OCI-LY7 (cell line): Measurements from ENCODE around the gene DPPA4. TPM values are rescaled to one million over a fixed set of nuclear protein-coding genes. Genes with fewer than 3 reads are reported as not detected.
"Not testable (repeated sequence)": the region's sequence is repeated elsewhere in the genome, so short reads cannot be mapped to it uniquely, and the experiment has no call there.

Experiments used
- BruUV-seq: library from RNA; stranded (reverse); fragments of 400-500 nt; replicated peaks from 2 replicates; lab custom pipeline; 2021; lab: Mats Ljungman, UMichigan
- CTCF ChIA-PET: fragments of 300-600 bp; sonication (Branson Sonifier 250); formaldehyde crosslinking; loops from one replicate; lab custom pipeline; 2022; ENCODE audit warnings: antibody characterized with exemption; ENCODE audit not compliant: unreplicated experiment; lab: Charles Lee
- POLR2A ChIA-PET: fragments of 300-600 bp; sonication (Branson Sonifier 250); formaldehyde crosslinking; loops from one replicate; lab custom pipeline; 2022; ENCODE audit warnings: antibody characterized with exemption; lab: Charles Lee
- DNase-seq: peaks from one replicate; pipeline ENCODE4 v3.0.0-alpha.2; 2015; ENCODE audit warnings: low spot score
- H2AFZ ChIP-seq: fragments of 200-600 bp; sonication (generic), shearing (Covaris generic); 2 replicates; pipeline ENCODE4 v1.6.1; 2014; ENCODE audit warnings: mild to moderate bottlenecking, antibody characterized with exemption, low read length, moderate library complexity
- H3K27ac ChIP-seq: fragments of 200-600 bp; sonication (generic); 2 replicates; pipeline ENCODE4 v1.5.1; 2014; ENCODE audit warnings: mixed run types, low read depth, mild to moderate bottlenecking, moderate library complexity, low read length, inconsistent platforms; ENCODE audit not compliant: poor library complexity, severe bottlenecking
- H3K36me3 ChIP-seq: fragments of 200-600 bp; sonication (generic); 2 replicates; pipeline ENCODE4 v1.6.1; 2014; ENCODE audit warnings: mild to moderate bottlenecking, antibody characterized with exemption, low read length, moderate library complexity, mixed read lengths; ENCODE audit not compliant: insufficient read depth
- H3K4me1 ChIP-seq: fragments of 200-600 bp; sonication (generic); 2 replicates; pipeline ENCODE4 v1.5.1; 2014; ENCODE audit warnings: mild to moderate bottlenecking, low read length; ENCODE audit not compliant: insufficient read depth, poor library complexity, severe bottlenecking
- H3K4me2 ChIP-seq: fragments of 200-600 bp; sonication (generic); 2 replicates; pipeline ENCODE4 v1.6.1; 2014; ENCODE audit warnings: mild to moderate bottlenecking, low read length
- H3K4me3 ChIP-seq: fragments of 200-600 bp; sonication (generic); 2 replicates; pipeline ENCODE4 v1.5.1; 2014; ENCODE audit warnings: mild to moderate bottlenecking, low read depth, low read length; ENCODE audit not compliant: poor library complexity, severe bottlenecking
- H3K79me2 ChIP-seq: fragments of 200-600 bp; sonication (generic); 2 replicates; pipeline ENCODE4 v1.6.1; 2016; ENCODE audit warnings: low read depth, mild to moderate bottlenecking, low read length, moderate library complexity, mixed read lengths; ENCODE audit not compliant: insufficient read depth
- H3K9me2 ChIP-seq: fragments of 200-600 bp; sonication (generic); 2 replicates; pipeline ENCODE4 v1.6.1; 2016; ENCODE audit warnings: mild to moderate bottlenecking, low read length, mixed read lengths; ENCODE audit not compliant: insufficient read depth
- H3K9me3 ChIP-seq: fragments of 200-600 bp; sonication (generic); 2 replicates; pipeline ENCODE4 v1.6.1; 2014; ENCODE audit warnings: mild to moderate bottlenecking, mixed run types, low read length, mixed read lengths
- H4K20me1 ChIP-seq: fragments of 200-600 bp; sonication (generic); 2 replicates; pipeline ENCODE4 v1.6.1; 2014; ENCODE audit warnings: mild to moderate bottlenecking, antibody characterized with exemption, low read length, moderate library complexity, mixed read lengths; ENCODE audit not compliant: insufficient read depth
- EZH2phosphoT487 ChIP-seq: fragments of 200-600 bp; sonication (generic); IDR thresholded peaks from 2 replicates; pipeline ENCODE4 v1.6.1; 2018; ENCODE audit warnings: low read depth, borderline replicate concordance, mild to moderate bottlenecking, mixed run types, antibody characterized with exemption, low read length, moderate library complexity, mixed read lengths
- intact Hi-C: fragments of 100-400 bp; cut with micrococcal nuclease; formaldehyde crosslinking; loops from one replicate; pipeline ENCODE4 v1.10.0; 2022; ENCODE audit not compliant: unreplicated experiment
- total RNA-seq, 2 experiments: library from RNA; depleted of rRNA in 1 of 2; stranded (reverse); fragments of >200 nt in 1 of 2; shearing (Covaris generic) in 1 of 2; gene quantifications; 2 replicates each; pipeline ENCODE4 v1.2.3, GENCODE V29; 2014 to 2022
- TF ChIP-seq, protein P1 (sequence below): fragments of 200-600 bp; sonication (generic); conservative IDR thresholded peaks from 2 replicates; pipeline ENCODE4 v1.5.1; 2014; ENCODE audit warnings: mild to moderate bottlenecking, antibody characterized with exemption, low read length, moderate library complexity, mixed read lengths

The DPPA4 gene
- total RNA-seq, 2 experiments from 2014 or later: not detected

DNA sequence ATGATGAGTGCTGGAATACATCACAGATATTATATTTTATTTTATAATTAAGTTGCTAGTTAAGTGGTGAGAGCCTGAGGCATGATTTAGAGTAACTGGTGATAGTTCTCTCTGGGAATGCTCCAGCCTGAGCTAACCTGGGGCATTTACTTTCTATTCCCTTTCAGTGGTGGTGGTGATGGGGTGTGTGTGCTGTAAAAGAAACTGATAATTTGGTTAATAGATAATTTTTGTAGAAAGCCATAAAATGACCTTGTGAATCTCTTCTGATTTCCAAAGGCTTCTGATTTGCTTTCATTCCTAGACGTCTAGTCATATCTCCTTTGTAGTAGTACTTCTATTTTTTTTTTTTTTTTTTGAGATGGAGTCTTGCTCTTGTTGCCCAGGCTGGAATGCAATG is 46.8 kb upstream of the DPPA4 start:
- H4K20me1 ChIP-seq: no peaks in the 10 kb centered on the region
- no peaks in the 10 kb centered on the region for H3K79me2 ChIP-seq
- no TSS peak for BruUV-seq
- no peaks in the 10 kb centered on the region for H3K36me3 ChIP-seq
- intact Hi-C loops: no loop called here
- no peak overlapping the region for H3K27ac ChIP-seq
- H3K4me3 ChIP-seq: no peak overlapping the region
- DNase-seq: no peak
- H3K4me1 ChIP-seq: no peaks in the 10 kb centered on the region
- no peak for TF ChIP-seq EZH2phosphoT487
- TF ChIP-seq, protein P1, sequence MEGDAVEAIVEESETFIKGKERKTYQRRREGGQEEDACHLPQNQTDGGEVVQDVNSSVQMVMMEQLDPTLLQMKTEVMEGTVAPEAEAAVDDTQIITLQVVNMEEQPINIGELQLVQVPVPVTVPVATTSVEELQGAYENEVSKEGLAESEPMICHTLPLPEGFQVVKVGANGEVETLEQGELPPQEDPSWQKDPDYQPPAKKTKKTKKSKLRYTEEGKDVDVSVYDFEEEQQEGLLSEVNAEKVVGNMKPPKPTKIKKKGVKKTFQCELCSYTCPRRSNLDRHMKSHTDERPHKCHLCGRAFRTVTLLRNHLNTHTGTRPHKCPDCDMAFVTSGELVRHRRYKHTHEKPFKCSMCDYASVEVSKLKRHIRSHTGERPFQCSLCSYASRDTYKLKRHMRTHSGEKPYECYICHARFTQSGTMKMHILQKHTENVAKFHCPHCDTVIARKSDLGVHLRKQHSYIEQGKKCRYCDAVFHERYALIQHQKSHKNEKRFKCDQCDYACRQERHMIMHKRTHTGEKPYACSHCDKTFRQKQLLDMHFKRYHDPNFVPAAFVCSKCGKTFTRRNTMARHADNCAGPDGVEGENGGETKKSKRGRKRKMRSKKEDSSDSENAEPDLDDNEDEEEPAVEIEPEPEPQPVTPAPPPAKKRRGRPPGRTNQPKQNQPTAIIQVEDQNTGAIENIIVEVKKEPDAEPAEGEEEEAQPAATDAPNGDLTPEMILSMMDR: no peak
- no peaks in the 10 kb centered on the region for H3K9me3 ChIP-seq
- POLR2A ChIA-PET: no interaction called here
- H3K4me2 ChIP-seq: no peak overlapping the region
- CTCF ChIA-PET: no interaction called here
- no peak overlapping the region for H2AFZ ChIP-seq
- no peaks in the 10 kb centered on the region for H3K9me2 ChIP-seq

DNA sequence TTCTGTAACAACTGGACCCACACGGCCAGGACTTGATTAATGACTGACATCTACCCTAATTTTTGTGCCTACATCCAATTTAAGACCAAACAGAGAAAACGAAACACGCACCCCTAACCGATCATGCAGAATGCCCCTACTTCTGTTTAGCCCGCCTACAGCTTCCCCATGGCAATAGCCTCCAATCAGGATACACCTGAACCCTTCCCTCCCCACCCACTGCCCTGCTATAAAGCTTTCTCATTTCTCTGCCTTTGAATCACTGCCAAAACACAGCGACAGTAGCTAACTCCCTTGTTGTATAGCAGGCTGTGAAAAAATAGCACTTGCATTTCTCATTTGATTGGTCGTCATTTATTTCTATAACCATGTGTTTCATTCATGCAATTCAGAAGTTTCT is 45.2 kb upstream of the DPPA4 start:
- H3K36me3 ChIP-seq: no peaks in the 10 kb centered on the region
- CTCF ChIA-PET: no interaction called here
- H3K9me2 ChIP-seq: no peaks in the 10 kb centered on the region
- no peak overlapping the region for H3K4me2 ChIP-seq
- H3K9me3 ChIP-seq: no peaks in the 10 kb centered on the region
- no peak overlapping the region for H3K4me3 ChIP-seq
- no peak for DNase-seq
- TF ChIP-seq EZH2phosphoT487: no peak
- TF ChIP-seq, protein P1: no peak
- H2AFZ ChIP-seq: no peak overlapping the region
- POLR2A ChIA-PET: no interaction called here
- H3K79me2 ChIP-seq: no peaks in the 10 kb centered on the region
- intact Hi-C loops: no loop called here
- no TSS peak for BruUV-seq
- no peaks in the 10 kb centered on the region for H3K4me1 ChIP-seq
- no peak overlapping the region for H3K27ac ChIP-seq
- H4K20me1 ChIP-seq: no peaks in the 10 kb centered on the region

DNA sequence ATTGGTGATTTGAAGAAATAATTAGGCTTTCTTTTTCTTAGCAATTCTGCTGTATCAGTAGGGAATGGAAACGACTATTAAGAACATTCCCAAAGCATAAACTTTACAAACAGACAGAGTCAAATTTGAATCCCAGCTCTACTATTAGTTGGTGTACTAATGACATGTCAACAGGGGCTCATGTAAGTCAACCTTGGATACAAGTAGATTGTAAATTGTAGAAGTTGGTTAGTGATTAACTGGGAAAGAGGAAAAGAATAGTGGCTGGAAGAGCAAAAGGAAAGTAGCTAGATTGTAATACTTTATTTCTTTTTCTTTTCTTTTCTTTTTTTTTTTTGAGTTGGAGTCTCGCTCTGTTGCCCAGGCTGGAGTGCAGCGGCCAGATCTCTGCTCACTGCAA is 38.6 kb upstream of the DPPA4 start:
- DNase-seq: no peak
- CTCF ChIA-PET: no interaction called here

DNA sequence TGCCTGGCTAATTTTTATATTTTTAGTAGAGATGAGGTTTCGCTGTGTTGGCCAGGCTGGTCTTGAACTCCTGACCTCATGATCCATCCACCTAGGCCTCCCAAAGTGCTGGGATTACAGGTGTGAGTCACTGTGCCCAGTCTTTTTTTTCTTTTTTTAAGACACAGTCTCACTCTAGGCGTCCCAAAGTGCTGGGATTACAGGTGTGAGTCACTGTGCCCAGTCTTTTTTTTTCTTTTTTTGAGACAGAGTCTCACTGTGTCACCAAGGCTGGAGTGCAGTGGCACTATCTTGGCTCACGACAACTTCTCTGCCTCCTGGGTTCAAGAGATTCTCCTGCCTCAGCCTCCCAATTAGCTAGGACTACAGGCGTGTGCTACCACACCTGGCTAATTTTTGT is 37.1 kb upstream of the DPPA4 start:
- CTCF ChIA-PET, intact Hi-C loops, BruUV-seq, DNase-seq, H3K9me2 ChIP-seq, H3K27ac ChIP-seq, H4K20me1 ChIP-seq, H3K79me2 ChIP-seq, H3K4me3 ChIP-seq, H3K4me2 ChIP-seq, H2AFZ ChIP-seq, POLR2A ChIA-PET, H3K9me3 ChIP-seq, H3K4me1 ChIP-seq, H3K36me3 ChIP-seq: not testable (repeated sequence)

More for the DNA sequence above, 38.6 kb upstream of the DPPA4 start:
- H3K9me2 ChIP-seq: no peaks in the 10 kb centered on the region
- no peaks in the 10 kb centered on the region for H3K4me1 ChIP-seq
- no peak overlapping the region for H3K4me2 ChIP-seq
- POLR2A ChIA-PET: no interaction called here
- intact Hi-C loops: no loop called here
- H3K79me2 ChIP-seq: no peaks in the 10 kb centered on the region
- no peaks in the 10 kb centered on the region for H3K36me3 ChIP-seq
- BruUV-seq: no TSS peak
- no peak overlapping the region for H3K27ac ChIP-seq
- no peaks in the 10 kb centered on the region for H3K9me3 ChIP-seq
- no peak overlapping the region for H3K4me3 ChIP-seq
- no peaks in the 10 kb centered on the region for H4K20me1 ChIP-seq
- H2AFZ ChIP-seq: no peak overlapping the region
- TF ChIP-seq, protein P1: no peak
- TF ChIP-seq EZH2phosphoT487: no peak
